Prostate gland (tissue), 2 donors: ENCODE data around the gene APBB1.

ENCODE experiments used
- CTCF ChIP-seq, 4 experiments: fragments of 200-600 bp in 2 of 4; fragments of 450-650 bp in 2 of 4; sonication (generic) in 2 of 4; IDR thresholded peaks; 1 replicate in 3 of 4; 2 replicates in 1 of 4; pipeline ENCODE4 v1.5.1; 2016 to 2019; ENCODE audit warnings: antibody characterized with exemption in 4 of 4, mild to moderate bottlenecking in 2 of 4, moderate library complexity in 2 of 4
- POLR2AphosphoS5 ChIP-seq: sonication (generic); formaldehyde crosslinking; IDR thresholded peaks from one replicate; pipeline ENCODE4 v1.6.1; 2017; ENCODE audit warnings: antibody characterized with exemption

- TF ChIP-seq CTCF (IDR thresholded peaks at IDR 0.05) (no peak), POLR2AphosphoS5 (no peak)
Measured at GRCh38 chr11:6397636-6398035, 21.3 kb downstream of the APBB1 start.
